Measurements from ENCODE around the gene RBMY1D. TPM values are rescaled to one million over a fixed set of nuclear protein-coding genes. Genes with fewer than 3 reads are reported as not detected.
"Not testable (repeated sequence)": the region's sequence is repeated elsewhere in the genome, so short reads cannot be mapped to it uniquely, and the experiment has no call there.

RBMY1D gene
- not detected for total RNA-seq

GRCh38 chrY:21894426-21894825 lies at the start of gene RBMY1D:
Gene RBMY1D (minus strand): TSS chrY:21894526. CDS start chrY:21892513, 2,013 bp downstream.
- not testable (repeated sequence) for H3K4me1 Mint-ChIP-seq (ENCODE audit: low read depth)

GRCh38 chrY:21917932-21918331 lies 23.6 kb upstream of the RBMY1D start, which contains the start of gene RBMY1E:
Gene RBMY1E (minus strand): TSS chrY:21918032. CDS start chrY:21916054, 1,978 bp downstream.
- POLR2A ChIA-PET; H3K4me3 Mint-ChIP-seq; intact Hi-C loops (cut with micrococcal nuclease); ATAC-seq; H3K27ac Mint-ChIP-seq; CTCF ChIA-PET; H3K36me3 Mint-ChIP-seq (ENCODE audit: low read depth); H3K9me3 Mint-ChIP-seq; DNase-seq; H3K27me3 Mint-ChIP-seq; H3K4me1 Mint-ChIP-seq (ENCODE audit: low read depth): not testable (repeated sequence)

More at GRCh38 chrY:21894426-21894825, at the start of gene RBMY1D:
- POLR2A ChIA-PET; H3K36me3 Mint-ChIP-seq (ENCODE audit: low read depth); H3K9me3 Mint-ChIP-seq; CTCF ChIA-PET; H3K27ac Mint-ChIP-seq; DNase-seq; ATAC-seq; H3K27me3 Mint-ChIP-seq; H3K4me3 Mint-ChIP-seq; intact Hi-C loops (cut with micrococcal nuclease): not testable (repeated sequence)

GRCh38 chrY:21869407-21870076 lies 24.8 kb downstream of the RBMY1D start:
- CTCF ChIA-PET; H3K36me3 Mint-ChIP-seq (ENCODE audit: low read depth); H3K4me3 Mint-ChIP-seq; intact Hi-C loops (cut with micrococcal nuclease); H3K27me3 Mint-ChIP-seq; H3K27ac Mint-ChIP-seq; ATAC-seq; POLR2A ChIA-PET; H3K4me1 Mint-ChIP-seq (ENCODE audit: low read depth); H3K9me3 Mint-ChIP-seq; DNase-seq: not testable (repeated sequence)

- no peaks in the 10 kb centered on the region for H3K27me3 Mint-ChIP-seq
- H3K4me3 Mint-ChIP-seq = no peak overlapping the region
- no peak for TF ChIP-seq CTCF (IDR thresholded peaks at IDR 0.05)
- ChIA-PET CTCF (no interaction called here), POLR2A (no interaction called here)
- H3K9me3 Mint-ChIP-seq = no peaks in the 10 kb centered on the region
- intact Hi-C loops (cut with micrococcal nuclease) = no loop called here
- H3K4me1 Mint-ChIP-seq (ENCODE audit: low read depth) = no peaks in the 10 kb centered on the region
- H3K27ac Mint-ChIP-seq = no peak overlapping the region
- no peaks in the 10 kb centered on the region for H3K36me3 Mint-ChIP-seq (ENCODE audit: low read depth)
- no peak for DNase-seq
- ATAC-seq = no peak
Measured at GRCh38 chrY:21845481-21845880, 48.8 kb downstream of the RBMY1D start.

GRCh38 chrY:21842090-21842489 lies 52.2 kb downstream of the RBMY1D start:
- Mint-ChIP-seq H3K36me3 (ENCODE audit: low read depth) (no peaks in the 10 kb centered on the region), H3K4me3 (no peak overlapping the region), H3K9me3 (no peaks in the 10 kb centered on the region), H3K27me3 (no peaks in the 10 kb centered on the region), H3K27ac (no peak overlapping the region), H3K4me1 (ENCODE audit: low read depth) (no peaks in the 10 kb centered on the region)
- intact Hi-C loops (cut with micrococcal nuclease) = no loop called here
- POLR2A ChIA-PET = no interaction called here
- CTCF ChIA-PET = no interaction called here
- ATAC-seq (no peak), DNase-seq (no peak)
- TF ChIP-seq CTCF (IDR thresholded peaks at IDR 0.05) = no peak

GRCh38 chrY:21839489-21839888 lies 54.8 kb downstream of the RBMY1D start:
- Mint-ChIP-seq H3K4me3 (no peak overlapping the region), H3K9me3 (no peaks in the 10 kb centered on the region), H3K4me1 (ENCODE audit: low read depth) (no peaks in the 10 kb centered on the region), H3K27ac (no peak overlapping the region), H3K36me3 (ENCODE audit: low read depth) (no peaks in the 10 kb centered on the region), H3K27me3 (no peaks in the 10 kb centered on the region)
- ChIA-PET POLR2A (no interaction called here), CTCF (no interaction called here)
- no peak for TF ChIP-seq CTCF (IDR thresholded peaks at IDR 0.05)
- intact Hi-C loops (cut with micrococcal nuclease) = no loop called here
- ATAC-seq (no peak), DNase-seq (no peak)

Data from activated CD8-positive, alpha-beta T cell treated with anti-CD3 and anti-CD28 coated beads for 36 hours (primary cell).